ENCODE data around the gene ATP1B3.

Gene ATP1B3

DNA sequence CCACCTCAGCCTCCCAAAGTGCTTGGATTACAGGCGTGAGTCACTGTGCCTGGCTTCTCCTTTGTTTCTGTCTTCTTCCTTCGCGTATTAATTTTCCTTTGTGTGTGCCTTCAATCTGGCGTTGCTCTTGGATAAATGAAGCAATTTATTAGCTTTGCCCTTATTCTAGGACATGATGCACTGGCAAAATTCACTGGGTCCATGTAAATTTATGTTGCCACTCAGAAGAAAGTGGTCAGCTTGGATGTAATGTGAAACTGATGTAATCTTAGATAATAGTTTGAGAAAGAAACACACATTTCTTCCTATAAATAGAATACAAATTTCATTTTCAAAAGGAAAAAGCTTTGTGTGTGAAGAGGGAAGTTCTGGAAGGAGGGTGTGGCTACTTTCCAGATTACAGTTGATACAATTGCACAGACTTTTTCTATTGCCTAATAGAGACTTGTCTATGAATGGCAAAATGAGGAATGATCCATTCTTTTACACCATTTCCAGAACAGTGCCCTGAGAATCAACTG is 23.3 kb upstream of the ATP1B3 start:
- Histone ChIP-seq H3K27me3 (ENCODE audit: insufficient read depth, poor library complexity, severe bottlenecking) (no peaks in the 10 kb centered on the region), H3K9me3 (ENCODE audit: severe bottlenecking) (no peaks in the 10 kb centered on the region), H3K27ac (ENCODE audit: poor library complexity, severe bottlenecking) (no peak overlapping the region), H3K36me3 (ENCODE audit: low read depth) (no peaks in the 10 kb centered on the region), H3K4me1 (ENCODE audit: insufficient read depth, poor library complexity, severe bottlenecking) (no peaks in the 10 kb centered on the region), H3K4me3 (ENCODE audit: severe bottlenecking) (no peak overlapping the region)
- TF ChIP-seq, protein P1, sequence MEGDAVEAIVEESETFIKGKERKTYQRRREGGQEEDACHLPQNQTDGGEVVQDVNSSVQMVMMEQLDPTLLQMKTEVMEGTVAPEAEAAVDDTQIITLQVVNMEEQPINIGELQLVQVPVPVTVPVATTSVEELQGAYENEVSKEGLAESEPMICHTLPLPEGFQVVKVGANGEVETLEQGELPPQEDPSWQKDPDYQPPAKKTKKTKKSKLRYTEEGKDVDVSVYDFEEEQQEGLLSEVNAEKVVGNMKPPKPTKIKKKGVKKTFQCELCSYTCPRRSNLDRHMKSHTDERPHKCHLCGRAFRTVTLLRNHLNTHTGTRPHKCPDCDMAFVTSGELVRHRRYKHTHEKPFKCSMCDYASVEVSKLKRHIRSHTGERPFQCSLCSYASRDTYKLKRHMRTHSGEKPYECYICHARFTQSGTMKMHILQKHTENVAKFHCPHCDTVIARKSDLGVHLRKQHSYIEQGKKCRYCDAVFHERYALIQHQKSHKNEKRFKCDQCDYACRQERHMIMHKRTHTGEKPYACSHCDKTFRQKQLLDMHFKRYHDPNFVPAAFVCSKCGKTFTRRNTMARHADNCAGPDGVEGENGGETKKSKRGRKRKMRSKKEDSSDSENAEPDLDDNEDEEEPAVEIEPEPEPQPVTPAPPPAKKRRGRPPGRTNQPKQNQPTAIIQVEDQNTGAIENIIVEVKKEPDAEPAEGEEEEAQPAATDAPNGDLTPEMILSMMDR (IDR thresholded peaks at IDR 0.05; ENCODE audit: poor library complexity, severe bottlenecking): no peak
- DNase-seq (ENCODE audit: low spot score): no peak
- no peak for ATAC-seq (ENCODE audit: low read depth)

- H3K27me3 ChIP-seq (ENCODE audit: insufficient read depth, poor library complexity, severe bottlenecking): no peaks in the 10 kb centered on the region
- H3K4me3 ChIP-seq (ENCODE audit: severe bottlenecking): no peak overlapping the region
- DNase-seq (ENCODE audit: low spot score) (no peak), ATAC-seq (ENCODE audit: low read depth) (no peak)
- H3K9me3 ChIP-seq (ENCODE audit: severe bottlenecking): no peaks in the 10 kb centered on the region
- H3K36me3 ChIP-seq (ENCODE audit: low read depth): no peaks in the 10 kb centered on the region
- H3K4me1 ChIP-seq (ENCODE audit: insufficient read depth, poor library complexity, severe bottlenecking): no peaks in the 10 kb centered on the region
- H3K27ac ChIP-seq (ENCODE audit: poor library complexity, severe bottlenecking): no peak overlapping the region
- TF ChIP-seq, protein P1 (IDR thresholded peaks at IDR 0.05; ENCODE audit: poor library complexity, severe bottlenecking): no peak
Measured at GRCh38 chr3:141853629-141854168, 22.7 kb upstream of the ATP1B3 start.

DNA sequence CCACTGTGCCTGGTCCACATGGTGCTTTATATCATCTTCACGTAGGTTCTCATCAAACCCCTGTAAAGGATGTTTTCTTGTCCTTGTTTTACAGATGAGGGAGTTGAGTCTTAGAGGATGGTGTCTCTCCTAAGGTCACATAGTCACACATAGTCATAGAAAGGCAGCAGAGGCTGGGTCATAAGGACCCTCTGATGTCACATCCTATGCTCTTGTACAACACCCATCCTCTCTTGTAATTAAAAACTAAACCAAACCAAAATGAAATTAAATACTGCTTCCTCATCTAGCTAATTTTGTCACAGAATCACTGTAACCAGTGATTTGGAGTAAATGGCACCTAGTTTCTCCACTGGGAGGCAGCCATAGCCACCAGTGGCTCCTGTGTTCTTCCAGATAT is 21.8 kb upstream of the ATP1B3 start:
- H3K27ac ChIP-seq (ENCODE audit: poor library complexity, severe bottlenecking): no peak overlapping the region
- TF ChIP-seq, protein P1 (IDR thresholded peaks at IDR 0.05; ENCODE audit: poor library complexity, severe bottlenecking): no peak
- H3K36me3 ChIP-seq (ENCODE audit: low read depth): no peaks in the 10 kb centered on the region
- DNase-seq (ENCODE audit: low spot score): no peak
- no peak for ATAC-seq (ENCODE audit: low read depth)
- no peak overlapping the region for H3K4me3 ChIP-seq (ENCODE audit: severe bottlenecking)
- H3K27me3 ChIP-seq (ENCODE audit: insufficient read depth, poor library complexity, severe bottlenecking): no peaks in the 10 kb centered on the region
- H3K9me3 ChIP-seq (ENCODE audit: severe bottlenecking): no peaks in the 10 kb centered on the region
- no peaks in the 10 kb centered on the region for H3K4me1 ChIP-seq (ENCODE audit: insufficient read depth, poor library complexity, severe bottlenecking)

GRCh38 chr3:141858312-141858711 is 18.1 kb upstream of the ATP1B3 start:
- Histone ChIP-seq H3K27ac (ENCODE audit: poor library complexity, severe bottlenecking) (no peak overlapping the region), H3K27me3 (ENCODE audit: insufficient read depth, poor library complexity, severe bottlenecking) (no peaks in the 10 kb centered on the region), H3K4me1 (ENCODE audit: insufficient read depth, poor library complexity, severe bottlenecking) (no peaks in the 10 kb centered on the region), H3K9me3 (ENCODE audit: severe bottlenecking) (no peaks in the 10 kb centered on the region), H3K36me3 (ENCODE audit: low read depth) (no peaks in the 10 kb centered on the region), H3K4me3 (ENCODE audit: severe bottlenecking) (no peak overlapping the region)
- ATAC-seq (ENCODE audit: low read depth): no peak
- TF ChIP-seq, protein P1 (IDR thresholded peaks at IDR 0.05; ENCODE audit: poor library complexity, severe bottlenecking): no peak
- no peak for DNase-seq (ENCODE audit: low spot score)

DNA sequence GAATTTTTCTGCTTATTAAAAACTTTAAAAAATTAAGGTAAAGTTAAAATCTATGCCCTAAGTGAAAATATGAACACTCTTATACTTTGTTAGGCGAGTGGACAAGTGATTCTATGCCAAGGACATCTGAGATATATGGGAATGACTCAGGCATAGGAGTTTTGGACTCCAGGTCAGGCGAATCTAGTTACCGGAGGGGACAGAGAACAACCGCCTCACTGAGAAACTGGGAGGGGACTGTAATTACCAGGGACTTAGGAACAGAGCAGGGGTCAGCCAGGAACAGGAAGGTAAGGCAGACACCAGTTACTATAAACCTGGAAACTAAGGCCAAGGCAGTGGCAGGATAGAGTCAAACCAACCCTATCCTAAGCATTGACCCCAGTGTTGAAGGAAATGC is 16.8 kb upstream of the ATP1B3 start:
- Histone ChIP-seq H3K36me3 (ENCODE audit: low read depth) (no peaks in the 10 kb centered on the region), H3K4me1 (ENCODE audit: insufficient read depth, poor library complexity, severe bottlenecking) (no peaks in the 10 kb centered on the region), H3K27me3 (ENCODE audit: insufficient read depth, poor library complexity, severe bottlenecking) (no peaks in the 10 kb centered on the region), H3K27ac (ENCODE audit: poor library complexity, severe bottlenecking) (no peak overlapping the region), H3K9me3 (ENCODE audit: severe bottlenecking) (no peaks in the 10 kb centered on the region), H3K4me3 (ENCODE audit: severe bottlenecking) (no peak overlapping the region)
- DNase-seq (ENCODE audit: low spot score): no peak
- no peak for ATAC-seq (ENCODE audit: low read depth)
- TF ChIP-seq, protein P1 (IDR thresholded peaks at IDR 0.05; ENCODE audit: poor library complexity, severe bottlenecking): no peak

Measured in RWPE2 (cell line).